HG02610 (cell line): ENCODE results near the gene TMEM86B.

Experiments
- ATAC-seq: cut with Tn5 transposase; IDR thresholded peaks from one replicate; pipeline ENCODE4 v1.9.1; 2021; ENCODE audit warnings: mild to moderate bottlenecking, moderate library complexity; ENCODE audit not compliant: unreplicated experiment

TMEM86B gene

GRCh38 chr19:55228403-55229031 lies at the start of gene TMEM86B:
Gene TMEM86B, minus strand, starts transcription at chr19:55228763. Its CDS starts 22 bp downstream, at chr19:55228741.
- ATAC-seq: no peak

GRCh38 chr19:55277494-55277893 lies 48.9 kb upstream of the TMEM86B start:
- no peak for ATAC-seq

DNA sequence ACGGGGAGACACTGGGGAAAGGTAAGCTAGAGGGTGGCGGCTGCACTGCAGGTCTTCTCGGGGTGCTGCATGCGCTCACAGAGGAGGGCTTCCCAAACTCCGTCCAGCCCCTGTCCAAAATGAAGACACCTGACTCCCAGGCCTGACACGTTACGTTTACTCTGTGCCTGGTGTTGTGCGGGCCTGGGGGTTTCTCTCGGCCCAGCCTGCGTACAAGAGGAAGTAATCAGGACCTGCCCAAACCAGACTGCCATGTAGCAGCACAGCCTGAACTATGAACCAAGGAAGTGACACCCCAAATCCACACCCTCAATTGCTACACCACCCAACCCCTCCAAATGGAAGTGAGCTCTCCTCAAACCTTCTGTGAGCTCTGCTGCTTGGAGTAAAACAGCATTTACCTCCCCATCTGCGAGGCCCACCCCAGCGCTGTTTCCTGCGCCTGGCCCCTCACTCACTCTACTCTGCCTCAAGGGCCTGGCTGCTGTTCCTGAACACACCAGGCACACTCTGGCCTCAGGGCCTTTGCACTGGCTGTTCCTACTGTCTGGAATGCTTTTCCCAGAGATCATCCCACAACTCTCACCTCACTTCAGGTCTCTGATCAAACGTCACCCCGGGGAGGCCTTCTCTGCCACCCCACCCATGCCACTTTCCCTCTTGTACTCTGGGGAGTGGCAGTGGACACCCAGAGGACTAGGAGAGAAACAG lies 48.3 kb upstream of the TMEM86B start:
- ATAC-seq: no peak

DNA sequence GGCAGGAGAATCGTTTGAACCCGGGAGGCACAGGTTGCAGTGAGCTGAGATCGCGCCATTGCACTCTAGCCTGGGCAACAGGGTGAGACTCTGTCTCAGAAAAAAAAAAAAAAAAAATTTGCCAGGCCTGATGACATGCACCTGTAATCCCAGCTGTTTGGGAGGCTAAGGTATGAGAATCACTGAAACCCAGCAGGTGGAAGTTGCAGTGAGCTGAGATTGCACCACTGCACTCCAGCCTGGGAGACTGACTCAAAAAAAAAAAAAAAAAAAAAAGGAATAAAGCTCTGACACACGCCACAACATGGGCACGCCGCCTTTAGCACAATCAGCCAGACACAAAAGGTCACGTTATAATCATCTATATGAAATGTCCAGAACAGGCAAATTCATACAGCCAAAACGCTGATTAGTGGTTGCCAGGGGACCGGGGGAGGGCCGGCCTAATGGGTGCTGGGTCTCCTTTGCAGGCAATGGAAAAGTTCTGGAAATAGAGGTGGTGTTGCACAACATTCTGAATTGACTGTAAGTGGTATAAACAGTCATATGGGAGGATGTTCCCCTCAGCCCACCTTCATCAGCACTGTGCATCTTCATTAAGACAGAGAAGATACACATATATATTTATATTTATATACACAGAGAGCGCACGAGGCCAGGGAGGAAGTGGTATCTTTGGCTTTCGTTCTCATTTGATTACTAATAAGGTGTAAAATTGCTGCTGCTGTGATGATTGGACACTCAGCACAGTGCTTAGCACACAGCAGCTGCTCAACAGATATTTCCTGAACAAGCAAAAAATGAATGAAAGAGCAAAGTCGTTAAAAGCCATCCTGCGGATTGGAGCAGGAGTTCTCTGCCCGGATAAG lies 47.5 kb upstream of the TMEM86B start:
- ATAC-seq: peak; percentile 55

DNA sequence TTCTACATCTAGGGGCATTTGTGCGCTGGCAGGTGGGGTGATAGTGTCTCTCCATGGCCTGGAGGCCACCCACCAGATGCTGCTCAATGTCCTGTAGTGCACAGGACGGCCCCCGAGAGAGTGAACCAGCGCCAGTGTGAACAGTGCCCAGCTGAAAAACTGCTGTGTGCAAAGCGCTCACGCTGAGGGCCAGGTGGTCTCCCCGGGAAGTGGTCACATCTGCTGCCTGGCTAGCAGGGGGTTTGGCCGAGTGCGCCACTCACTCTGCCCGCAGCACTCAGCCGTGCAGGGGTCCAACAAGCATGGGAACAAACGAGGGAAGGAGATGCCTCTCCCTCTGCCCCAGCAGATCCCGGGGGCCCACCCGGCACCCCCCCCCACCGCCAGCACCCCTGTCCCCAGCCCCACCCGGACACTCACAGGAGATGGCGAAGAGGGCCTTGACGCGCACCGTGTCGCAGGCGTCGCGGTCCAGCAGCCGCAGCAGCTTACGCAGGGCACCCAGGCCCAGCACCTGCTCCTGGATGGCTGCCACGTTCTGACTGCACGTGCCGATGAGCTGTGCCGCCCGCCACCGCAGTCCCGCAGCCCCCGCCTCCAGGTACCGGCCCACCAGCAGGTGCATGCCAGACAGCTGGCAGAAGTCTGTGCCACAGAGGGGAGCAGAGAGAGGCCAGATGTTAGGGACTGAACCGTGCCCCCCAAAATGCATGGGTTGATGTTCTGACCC lies 45.6 kb upstream of the TMEM86B start:
- ATAC-seq: no peak

- ATAC-seq: no peak
Measured at GRCh38 chr19:55272142-55272541, 43.6 kb upstream of the TMEM86B start.

- ATAC-seq: no peak
Measured at GRCh38 chr19:55270172-55270942, 41.8 kb upstream of the TMEM86B start.

GRCh38 chr19:55269299-55269698 lies 40.7 kb upstream of the TMEM86B start:
- ATAC-seq: no peak

DNA sequence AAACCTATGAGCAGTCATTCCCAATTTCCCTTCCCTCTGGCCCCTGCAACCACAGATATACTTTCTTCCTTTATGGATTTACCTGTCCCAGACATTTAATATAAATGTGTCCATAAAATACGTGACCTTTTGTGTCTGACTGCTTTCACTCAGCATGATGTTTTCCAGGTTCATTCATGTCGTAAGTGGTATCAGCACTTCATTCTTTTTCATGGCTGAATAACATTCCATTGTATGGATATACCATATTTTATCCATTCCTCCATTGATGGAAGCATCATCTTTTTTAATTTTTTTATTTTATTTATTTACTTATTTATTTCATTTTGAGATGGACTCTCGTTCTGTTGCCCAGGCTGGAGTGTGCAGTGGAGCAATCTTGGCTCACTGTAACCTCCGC lies 38.3 kb upstream of the TMEM86B start:
- ATAC-seq: no peak

GRCh38 chr19:55266404-55266803 lies 37.8 kb upstream of the TMEM86B start:
- no peak for ATAC-seq

DNA sequence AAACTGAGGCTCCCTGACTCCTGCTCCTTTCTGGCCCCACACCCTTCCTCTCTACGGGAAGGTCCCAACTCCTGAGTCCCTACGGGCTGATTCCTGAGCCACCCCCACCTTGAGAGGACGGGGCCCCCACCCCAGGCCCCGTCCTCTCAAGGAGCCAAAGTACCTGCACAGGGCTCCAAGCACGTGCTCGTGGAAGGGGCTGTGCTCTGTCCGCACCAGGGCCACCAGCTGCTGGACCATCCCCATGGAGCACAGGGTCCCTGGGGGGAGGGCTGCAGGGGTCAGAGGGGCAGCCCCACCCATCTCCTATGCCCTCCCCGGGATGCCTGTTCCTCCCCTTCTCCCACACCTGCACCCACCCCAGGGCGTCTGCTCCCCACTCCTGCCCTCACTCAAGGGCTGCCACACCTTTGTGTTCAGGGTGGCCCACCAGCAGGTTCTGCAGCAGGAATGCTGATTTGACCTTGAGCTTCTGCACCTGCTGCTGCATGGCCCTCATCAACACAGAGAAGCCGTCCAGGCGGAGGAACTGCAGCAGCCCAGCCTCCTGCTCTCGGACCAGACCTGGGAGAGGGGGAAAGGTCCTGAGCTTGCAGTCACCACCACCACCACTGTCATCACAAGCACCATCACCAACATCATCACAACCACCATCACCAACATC lies 37.3 kb upstream of the TMEM86B start:
- no peak for ATAC-seq

DNA sequence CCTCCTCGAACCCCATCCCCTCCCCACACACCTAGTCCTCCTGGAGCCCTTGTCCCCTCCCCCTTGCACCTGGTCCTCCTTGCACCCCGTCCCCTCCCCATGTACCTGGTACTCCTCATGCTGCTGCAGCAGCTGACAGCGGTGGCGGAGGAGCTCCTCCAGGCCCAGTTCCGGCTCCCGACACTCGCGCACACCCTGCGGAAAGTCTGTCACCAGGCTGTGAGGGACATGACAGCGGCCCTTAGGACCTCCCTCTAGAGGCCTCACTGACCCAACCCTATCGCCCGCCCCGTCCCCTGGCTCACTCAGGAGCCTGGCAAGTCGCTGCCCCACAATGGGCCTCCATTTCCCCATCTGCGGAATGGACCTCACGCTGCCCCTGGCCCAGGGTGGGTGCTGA lies 36.6 kb upstream of the TMEM86B start:
- no peak for ATAC-seq

- no peak for ATAC-seq
Measured at GRCh38 chr19:55264531-55264930, 36.0 kb upstream of the TMEM86B start.

- ATAC-seq: no peak
Measured at GRCh38 chr19:55262359-55262758, 33.8 kb upstream of the TMEM86B start.

- no peak for ATAC-seq
Measured at GRCh38 chr19:55261671-55262126, 33.1 kb upstream of the TMEM86B start.

- no peak for ATAC-seq
Measured at GRCh38 chr19:55259540-55260210, 31.1 kb upstream of the TMEM86B start.

GRCh38 chr19:55258828-55259539 lies 30.4 kb upstream of the TMEM86B start, which contains the start of gene PPP6R1:
Gene PPP6R1, minus strand, starts transcription at chr19:55259017. Its CDS starts 11,914 bp downstream, at chr19:55247103.
- ATAC-seq: peak; percentile 71

GRCh38 chr19:55258476-55258827 lies 29.9 kb upstream of the TMEM86B start:
- peak; percentile 8 for ATAC-seq
